Heart left ventricle (tissue), 16 donors: ENCODE results near the gene CYP11A1. TPM values are rescaled to one million over a fixed set of nuclear protein-coding genes. Genes with fewer than 3 reads are reported as not detected.

Experiments
- ATAC-seq, 4 donors: fragments of 200-7000 bp; cut with Tn5 transposase; one replicate each; pipeline ENCODE4 v1.9.1; 2020 to 2022; ENCODE audit warnings: moderate library complexity in 4 of 4, mild to moderate bottlenecking in 3 of 4, moderate number of reproducible peaks in 1 of 4
- DNase-seq, 5 donors: peaks; one replicate each; pipeline ENCODE4 v3.0.0-alpha.2; 2020
- H3K27ac ChIP-seq, 12 donors: fragments of 200-600 bp; sonication (generic) in 4 of 12; one replicate each; pipeline versions ENCODE4 v1.5.0 to v1.8.0; 2016 to 2022; ENCODE audit warnings: mild to moderate bottlenecking in 2 of 12
- H3K27me3 ChIP-seq, 9 donors: fragments of 200-600 bp; sonication (generic) in 2 of 9; one replicate each; pipeline versions ENCODE4 v1.5.1 to v1.8.0; 2016 to 2022; ENCODE audit warnings: mild to moderate bottlenecking in 3 of 9
- H3K36me3 ChIP-seq, 9 donors: fragments of 200-600 bp; sonication (generic) in 2 of 9; one replicate each; pipeline versions ENCODE4 v1.5.0 to v1.8.0; 2018 to 2022; ENCODE audit warnings: mild to moderate bottlenecking in 2 of 9
- H3K4me1 ChIP-seq, 12 donors: fragments of 200-600 bp; sonication (generic) in 4 of 12; one replicate each; pipeline versions ENCODE4 v1.5.0 to v1.8.0; 2016 to 2022; ENCODE audit warnings: mild to moderate bottlenecking in 3 of 12
- H3K4me3 ChIP-seq, 12 donors: fragments of 200-600 bp; sonication (generic) in 4 of 12; one replicate each; pipeline versions ENCODE4 v1.5.0 to v1.8.0; 2017 to 2022; ENCODE audit warnings: mild to moderate bottlenecking in 9 of 12, moderate library complexity in 4 of 12
- H3K9me3 ChIP-seq, 12 donors: fragments of 200-600 bp; sonication (generic) in 4 of 12; one replicate each; pipeline versions ENCODE4 v1.5.0 to v1.8.0; 2016 to 2022; ENCODE audit warnings: mild to moderate bottlenecking in 1 of 12
- POLR2A ChIP-seq, 2 donors: fragments of 450-650 bp; IDR thresholded peaks; one replicate each; pipeline ENCODE4 v1.6.1; 2017; ENCODE audit warnings: antibody characterized with exemption in 2 of 2, mild to moderate bottlenecking in 2 of 2, moderate library complexity in 2 of 2
- WGBS, 4 donors: extraction: QIAGEN DNeasy Blood & Tissue Kit in 2 of 4; methylation state at CpG; one replicate each; pipeline versions ENCODE4 v1.1.5 to v1.1.7; 2013 to 2018; 5-methylcytosine and 5-hydroxymethylcytosine counted together
- intact Hi-C, 10 donors: fragments of 100-400 bp; cut with DNase I; formaldehyde crosslinking; loops; one replicate each; pipeline versions ENCODE4 v1.11.1 to v1.14.2; 2022
- polyA plus RNA-seq, 2 donors: library from polyadenylated mRNA; stranded (reverse); fragments of 200-250 nt; gene quantifications; one replicate each; pipeline ENCODE4 v1.2.3, GENCODE V29; 2013
- total RNA-seq, 9 donors: library from RNA; depleted of rRNA in 2 of 9; stranded (reverse); fragments of >200 nt in 2 of 9; fragmentation: NEBNext Ultra II Directional in 3 of 9; extraction: Animal tissue kit (Norgen Biotek cat#: 25700) in 3 of 9; gene quantifications; one replicate each; pipeline versions ENCODE4 v1.1.0 to v1.2.4, GENCODE V29; 2016 to 2023
- TF ChIP-seq, protein P1 (sequence below), 12 donors: fragments of 200-600 bp; sonication (generic) in 4 of 12; IDR thresholded peaks; one replicate each; pipeline versions ENCODE4 v1.5.0 to v1.8.0; 2018 to 2022; ENCODE audit warnings: antibody characterized with exemption in 12 of 12, mild to moderate bottlenecking in 5 of 12
- donor health status: ischemic (EF 13 %, LVEDD 7.1; RV severe dilation, severe dysfunction).
- donor health status: healthy with polysubstance abuse.
- donor health status: DM: no; HTN: yes; CAD: no.
- donor health status: DM: no; HTN: no; CAD: no.
- donor health status: ischemic (EF 25% LVEDD 6.9; RV normal size, moderate dysfunction).
- donor health status: ischemic (EF 25% LVEDD 5.7; RV mildly dilated, moderate dysfunction).
- donor health status: healthy.
- donor health status: DM: yes; HTN: yes; CAD: no.
- donor health status: ischemic (EF 35%, LVEDD 5.7; RV mildly dilated, moderate dysfunction).
- donor health status: nonischemic (EF 11% LVEDD 7.7; RV severe dilation, severe dysfunction).
- donor health status: DM: yes; HTN: yes; CAD: no.
- donor health status: PGD.
- donor health status: ischemic (EF 29% LVEDD 5.4; RV normal size, mild dysfunction).
- donor health status: nonischemic (EF 23%, LVEDD 6.1; RV moderate dilation, normal function).

Gene CYP11A1
- total and polyA plus RNA-seq, 11 donors: 0.07 to 3.4 (median 0.87) TPM

DNA sequence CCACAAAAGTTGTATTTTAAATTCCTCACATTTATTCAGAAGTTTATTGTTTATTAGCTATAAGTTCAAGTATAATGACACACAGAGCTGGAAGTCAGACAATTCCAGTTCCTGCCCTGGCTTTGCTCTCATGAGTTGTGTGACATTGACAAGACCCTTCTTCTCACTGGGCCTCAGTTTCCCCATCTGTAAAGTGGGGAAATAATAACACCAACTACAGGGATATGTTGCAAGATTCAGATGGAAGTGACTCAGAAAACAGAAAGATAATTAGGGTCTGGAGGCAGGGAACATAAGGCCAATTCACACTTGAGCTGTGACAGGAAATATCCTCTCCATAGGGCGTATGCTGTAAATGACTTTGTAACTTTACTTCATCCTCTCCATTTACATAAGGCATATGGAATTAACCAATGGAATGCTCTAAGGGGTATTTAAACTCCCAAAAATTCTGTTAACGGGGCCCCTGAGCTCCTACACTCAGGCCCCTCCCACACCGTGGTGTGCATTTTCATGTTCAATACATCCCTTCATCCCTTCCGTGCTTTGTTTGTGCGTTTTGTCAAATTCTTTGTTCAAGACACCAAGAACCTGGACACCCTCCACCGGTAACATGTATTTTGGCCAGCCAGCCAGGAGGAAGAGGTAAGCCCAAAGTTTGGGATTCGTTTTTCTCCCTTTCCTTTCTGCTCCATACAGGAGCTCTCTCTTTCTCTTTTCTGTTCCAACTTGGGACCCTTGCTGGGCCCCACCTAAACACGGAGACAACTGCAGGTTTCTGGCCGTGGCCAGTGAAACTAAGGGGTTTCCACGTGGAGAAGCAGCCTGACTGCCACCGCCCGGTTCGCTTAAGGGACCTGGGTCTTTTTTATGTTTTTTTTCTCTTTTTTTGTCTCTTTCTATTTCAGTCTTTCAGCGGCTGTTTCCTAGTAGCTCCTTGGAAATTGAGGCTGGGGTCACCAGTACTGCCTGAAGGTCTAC, 16.9 kb downstream of the CYP11A1 start:
- ATAC-seq (no peak), DNase-seq (no peak)
- WGBS, 4 donors: 61 to 67% (median 63%) methylated on average over 14 of the region's 14 CpGs
- TF ChIP-seq, protein P1, sequence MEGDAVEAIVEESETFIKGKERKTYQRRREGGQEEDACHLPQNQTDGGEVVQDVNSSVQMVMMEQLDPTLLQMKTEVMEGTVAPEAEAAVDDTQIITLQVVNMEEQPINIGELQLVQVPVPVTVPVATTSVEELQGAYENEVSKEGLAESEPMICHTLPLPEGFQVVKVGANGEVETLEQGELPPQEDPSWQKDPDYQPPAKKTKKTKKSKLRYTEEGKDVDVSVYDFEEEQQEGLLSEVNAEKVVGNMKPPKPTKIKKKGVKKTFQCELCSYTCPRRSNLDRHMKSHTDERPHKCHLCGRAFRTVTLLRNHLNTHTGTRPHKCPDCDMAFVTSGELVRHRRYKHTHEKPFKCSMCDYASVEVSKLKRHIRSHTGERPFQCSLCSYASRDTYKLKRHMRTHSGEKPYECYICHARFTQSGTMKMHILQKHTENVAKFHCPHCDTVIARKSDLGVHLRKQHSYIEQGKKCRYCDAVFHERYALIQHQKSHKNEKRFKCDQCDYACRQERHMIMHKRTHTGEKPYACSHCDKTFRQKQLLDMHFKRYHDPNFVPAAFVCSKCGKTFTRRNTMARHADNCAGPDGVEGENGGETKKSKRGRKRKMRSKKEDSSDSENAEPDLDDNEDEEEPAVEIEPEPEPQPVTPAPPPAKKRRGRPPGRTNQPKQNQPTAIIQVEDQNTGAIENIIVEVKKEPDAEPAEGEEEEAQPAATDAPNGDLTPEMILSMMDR (IDR thresholded peaks at IDR 0.05): no peak
- no peak for TF ChIP-seq POLR2A (IDR thresholded peaks at IDR 0.05)
- H3K9me3 ChIP-seq: peaks cover 0 to 7% (median 0%) of the 10 kb centered on the region in 12 donors
- H3K27me3 ChIP-seq: peaks cover 0 to 13% (median 0%) of the 10 kb centered on the region in 9 donors
- no peak overlapping the region for H3K27ac ChIP-seq
- no peaks in the 10 kb centered on the region for H3K36me3 ChIP-seq
- no peak overlapping the region for H3K4me3 ChIP-seq
- no peaks in the 10 kb centered on the region for H3K4me1 ChIP-seq
- intact Hi-C loops: no loop called here

GRCh38 chr15:74349241-74349778, 18.1 kb downstream of the CYP11A1 start:
- H3K4me1 ChIP-seq: no peaks in the 10 kb centered on the region
- ATAC-seq: no peak
- H3K4me3 ChIP-seq: no peak overlapping the region
- no peak overlapping the region for H3K27ac ChIP-seq
- intact Hi-C loops: no loop called here
- peaks cover 0 to 13% (median 0%) of the 10 kb centered on the region in 9 donors for H3K27me3 ChIP-seq
- H3K9me3 ChIP-seq: peaks cover 0 to 7% (median 0%) of the 10 kb centered on the region in 12 donors
- DNase-seq: no peak
- no peaks in the 10 kb centered on the region for H3K36me3 ChIP-seq
- WGBS, 4 donors: 92 to 96% (median 95%) methylated on average over 3 of the region's 3 CpGs
- TF ChIP-seq, protein P1 (IDR thresholded peaks at IDR 0.05): no peak
- no peak for TF ChIP-seq POLR2A (IDR thresholded peaks at IDR 0.05)

DNA sequence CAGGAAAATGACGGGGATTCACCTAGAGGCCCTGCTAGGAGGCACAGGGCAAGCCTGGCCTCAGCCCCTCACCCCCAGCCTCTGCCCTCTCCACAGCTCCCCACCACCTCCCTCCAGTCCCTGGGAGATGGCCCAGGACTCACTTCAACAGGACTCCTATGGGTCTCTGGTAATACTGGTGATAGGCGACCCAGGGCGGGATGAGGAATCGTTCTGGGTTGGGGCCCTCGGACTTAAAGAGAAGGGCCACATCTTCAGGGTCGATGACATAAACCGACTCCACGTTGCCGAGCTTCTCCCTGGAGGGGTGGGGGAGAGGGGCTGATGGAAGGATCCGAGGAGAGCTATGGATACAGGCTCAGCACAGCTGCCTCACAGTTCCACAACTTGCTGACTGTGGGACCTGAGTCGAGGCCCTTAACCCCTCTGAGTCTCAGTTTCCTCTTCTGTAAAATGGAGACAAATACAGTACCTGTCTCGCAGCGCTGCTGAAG, 19.6 kb downstream of the CYP11A1 start:
- no peak for DNase-seq
- no peak for ATAC-seq
- Histone ChIP-seq H3K9me3 (no peaks in the 10 kb centered on the region), H3K36me3 (no peaks in the 10 kb centered on the region), H3K27me3 (peaks cover 0 to 13% (median 0%) of the 10 kb centered on the region in 9 donors), H3K4me3 (no peak overlapping the region), H3K27ac (no peak overlapping the region), H3K4me1 (no peaks in the 10 kb centered on the region)
- intact Hi-C loops: no loop called here
- TF ChIP-seq, protein P1 (IDR thresholded peaks at IDR 0.05): no peak
- TF ChIP-seq POLR2A (IDR thresholded peaks at IDR 0.05): no peak
- WGBS, 4 donors: 81 to 89% (median 87%) methylated on average over 12 to 13 of the region's 13 CpGs

- Histone ChIP-seq H3K27me3 (no peaks in the 10 kb centered on the region), H3K36me3 (no peaks in the 10 kb centered on the region), H3K27ac (no peak overlapping the region), H3K9me3 (no peaks in the 10 kb centered on the region), H3K4me3 (no peak overlapping the region), H3K4me1 (peaks cover 0 to 3% (median 0%) of the 10 kb centered on the region in 12 donors)
- 77 to 87% (median 80%) methylated on average over 10 of the region's 10 CpGs for WGBS, 4 donors
- ATAC-seq: no peak
- intact Hi-C loops: no loop called here
- no peak for DNase-seq
- TF ChIP-seq, protein P1 (IDR thresholded peaks at IDR 0.05): no peak
- no peak for TF ChIP-seq POLR2A (IDR thresholded peaks at IDR 0.05)
These were observed 22.4 kb downstream of the CYP11A1 start for GRCh38 chr15:74345051-74345450.
